Astrocyte (in vitro differentiated cells and primary cell): Measurements from ENCODE around the gene UTP3.
"Not testable (repeated sequence)": the region's sequence is repeated elsewhere in the genome, so short reads cannot be mapped to it uniquely, and the experiment has no call there.

Experiments
- CTCF ChIP-seq: IDR thresholded peaks from 2 replicates; pipeline ENCODE4 v1.5.1; 2011; ENCODE audit warnings: low read depth, mild to moderate bottlenecking, inconsistent platforms, low read length, moderate library complexity; ENCODE audit not compliant: insufficient read depth
- EZH2 ChIP-seq: IDR thresholded peaks from 2 replicates; pipeline ENCODE4 v1.6.1; 2012; ENCODE audit warnings: mild to moderate bottlenecking, low read length, inconsistent platforms; ENCODE audit not compliant: insufficient read depth

DNA sequence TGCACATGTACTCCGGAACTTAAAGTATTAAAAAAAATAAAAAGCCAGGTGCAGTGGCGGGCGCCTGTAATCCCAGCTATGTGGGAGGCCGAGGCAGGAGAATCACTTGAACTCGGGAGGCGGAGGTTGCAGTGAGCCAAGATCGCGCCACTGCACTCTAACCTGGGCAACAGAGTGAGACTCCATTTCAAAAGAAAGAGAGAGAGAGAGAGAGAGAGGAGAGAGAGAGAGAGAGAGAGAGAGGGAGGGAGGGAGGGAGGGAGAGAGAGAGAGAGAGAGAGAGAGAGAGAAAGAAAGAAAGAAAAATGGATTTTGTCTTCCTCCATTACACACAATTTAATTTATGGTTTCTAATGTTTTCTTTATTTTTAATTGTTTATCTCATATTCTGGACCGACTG lies 44.5 kb downstream of the UTP3 start:
- not testable (repeated sequence) for TF ChIP-seq CTCF, EZH2
